ENCODE measurements around the gene OR6C74.

Gene OR6C74

DNA sequence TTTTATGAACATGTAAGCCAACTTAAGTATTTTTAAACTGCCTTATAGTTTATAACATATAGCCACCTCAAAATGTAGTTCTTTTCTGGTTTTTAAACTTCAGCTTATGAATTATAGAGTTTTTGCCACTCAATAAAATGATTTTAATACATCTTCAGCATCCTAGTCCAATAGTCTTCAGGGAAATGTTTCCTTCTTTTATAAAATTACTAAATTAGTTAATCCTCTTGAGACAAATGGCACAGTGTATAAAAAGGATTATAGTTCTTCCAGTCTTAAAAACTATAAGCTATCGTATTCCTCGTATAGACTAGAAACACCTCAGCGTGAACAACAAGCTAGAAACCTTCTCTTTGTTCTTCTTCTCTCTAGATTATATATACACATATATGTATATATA, at the start of gene OR6C74:
Gene OR6C74, plus strand, starts transcription at position 301 of the 400 bp plus-strand sequence. CDS start 2,679 bp downstream, outside the sequence.
- DNase-seq: no peak

DNA sequence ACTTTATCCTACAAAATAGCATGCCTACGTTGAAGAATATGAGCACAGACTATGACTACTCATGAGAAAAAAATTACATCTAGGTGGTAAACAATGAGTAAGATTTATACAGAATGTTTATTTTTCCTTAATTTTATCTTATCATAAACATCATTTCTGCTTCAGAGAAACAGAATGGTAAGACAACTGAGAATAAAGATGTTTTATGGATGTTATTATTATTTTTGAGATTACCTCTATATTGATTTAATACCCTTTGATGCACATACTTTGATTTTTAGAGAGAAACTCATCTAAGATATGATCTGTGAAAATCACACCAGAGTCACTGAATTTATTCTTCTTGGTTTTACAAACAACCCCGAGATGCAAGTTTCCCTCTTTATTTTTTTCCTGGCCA, 23.7 kb upstream of the OR6C74 start, which contains the start of gene OR10A7:
Gene OR10A7, plus strand, starts transcription at position 301 of the 400 bp plus-strand sequence. Its CDS starts 0 bp downstream, at position 301.
- DNase-seq: no peak

DNA sequence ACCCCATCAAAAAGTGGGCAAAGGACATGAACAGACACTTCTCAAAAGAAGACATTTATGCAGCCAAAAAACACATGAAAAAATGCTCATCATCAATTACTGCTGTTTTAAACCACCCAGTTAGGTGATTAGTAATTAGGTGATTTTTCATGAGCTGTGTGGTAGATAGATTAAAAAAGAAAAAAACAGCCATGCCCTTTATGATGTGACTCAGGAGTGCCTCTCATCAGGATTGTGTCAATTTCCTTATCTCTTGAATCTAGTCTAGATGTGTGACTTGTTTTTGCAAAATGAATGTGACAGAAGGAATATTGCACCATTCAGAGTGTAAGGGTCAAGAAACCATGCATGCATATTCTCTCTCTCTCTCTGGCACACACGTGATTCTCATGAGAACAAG, 17.9 kb upstream of the OR6C74 start:
- no peak for DNase-seq

DNA sequence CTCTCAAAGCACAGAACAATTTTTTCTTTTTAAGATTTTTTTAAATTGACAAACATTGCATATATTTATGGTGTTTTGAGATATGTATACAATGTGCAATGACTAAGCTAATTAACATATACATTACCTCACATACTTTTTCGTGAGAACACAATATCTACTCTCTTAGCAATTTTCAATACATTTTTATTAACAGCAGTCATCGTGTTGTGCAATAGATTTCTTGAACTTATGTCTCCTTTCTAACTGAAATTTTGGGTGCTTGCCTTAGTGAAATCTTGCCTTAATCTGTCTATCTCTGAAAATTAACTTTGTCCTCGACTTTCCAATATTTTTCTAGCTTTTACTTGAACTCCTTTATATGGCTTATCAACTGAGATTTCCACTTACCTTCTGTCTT, 16.8 kb upstream of the OR6C74 start:
- no peak for DNase-seq

DNA sequence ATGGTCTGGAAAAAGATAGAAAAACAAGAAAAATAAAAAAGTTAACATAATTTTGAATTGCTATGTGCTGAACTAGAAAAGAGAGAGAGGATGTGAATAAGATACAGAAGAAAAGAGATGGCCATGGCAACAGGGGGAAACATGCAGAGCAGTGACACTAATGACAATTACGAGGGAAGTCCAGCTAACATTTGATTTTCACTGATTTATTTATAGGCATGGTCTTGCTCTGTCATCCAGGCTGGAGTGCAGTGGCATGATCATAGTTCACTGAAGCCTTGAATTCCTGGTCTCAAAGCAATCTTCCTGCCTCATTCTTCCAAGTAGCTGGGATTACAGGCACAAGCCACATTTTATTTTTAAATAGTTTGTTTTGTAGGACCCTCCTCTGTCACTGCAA, 1.8 kb downstream of the OR6C74 start:
- DNase-seq: no peak

DNA sequence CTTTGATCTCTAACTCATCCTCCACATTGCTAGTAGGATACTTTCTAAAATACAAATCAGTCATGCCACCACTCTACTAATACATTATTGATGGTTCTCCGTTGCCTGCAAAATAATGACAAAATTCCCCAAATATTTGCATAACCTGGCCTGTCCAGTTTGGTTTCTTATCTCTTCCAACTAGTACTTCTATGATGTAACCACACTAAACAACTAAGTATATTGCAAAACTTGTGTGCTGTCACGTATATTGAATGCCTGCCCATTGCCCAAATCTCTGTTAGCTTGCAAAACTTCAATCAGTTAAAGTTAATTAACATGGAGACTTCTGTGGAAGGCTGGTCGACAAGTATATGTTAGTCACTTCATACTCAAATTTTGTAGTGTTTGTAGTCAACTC, 6.5 kb downstream of the OR6C74 start:
- DNase-seq: no peak

DNA sequence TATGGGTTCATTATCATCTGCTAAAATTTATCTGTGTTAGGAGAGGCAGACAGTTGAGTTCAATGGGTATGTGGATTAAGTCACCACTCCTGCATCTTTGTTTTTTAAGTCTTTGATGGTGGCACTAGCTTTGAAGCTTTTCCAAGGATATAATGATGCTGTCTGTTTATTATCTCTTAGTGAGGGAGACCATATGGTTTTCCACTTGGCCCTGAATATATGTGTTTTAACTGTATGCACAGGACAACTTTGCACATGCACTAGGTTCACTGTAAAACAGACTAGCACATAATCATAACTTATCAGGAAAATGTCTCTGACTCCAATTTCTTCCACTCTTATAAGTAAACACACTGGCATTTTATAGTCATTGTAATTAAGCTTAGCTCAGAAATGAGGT, 8.9 kb downstream of the OR6C74 start:
- no peak for DNase-seq

DNA sequence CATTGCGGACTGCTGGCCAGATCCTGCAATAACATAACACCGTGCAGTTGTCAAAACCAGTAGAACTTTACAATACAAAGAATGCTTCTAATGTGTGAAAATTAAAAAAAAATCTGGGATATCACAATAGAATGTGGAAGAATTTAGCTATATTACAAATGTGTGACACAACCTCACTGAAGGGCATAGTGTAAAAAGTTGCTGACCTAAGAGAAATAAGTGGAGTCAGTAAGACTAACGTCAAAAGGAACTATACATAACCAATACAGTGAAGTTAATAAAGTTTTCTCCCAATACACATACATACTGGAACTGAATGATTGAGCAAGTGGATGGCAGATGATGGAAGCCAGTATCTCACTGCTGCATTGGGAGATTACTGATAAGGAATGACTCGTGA, 12.4 kb downstream of the OR6C74 start:
- DNase-seq: no peak

DNA sequence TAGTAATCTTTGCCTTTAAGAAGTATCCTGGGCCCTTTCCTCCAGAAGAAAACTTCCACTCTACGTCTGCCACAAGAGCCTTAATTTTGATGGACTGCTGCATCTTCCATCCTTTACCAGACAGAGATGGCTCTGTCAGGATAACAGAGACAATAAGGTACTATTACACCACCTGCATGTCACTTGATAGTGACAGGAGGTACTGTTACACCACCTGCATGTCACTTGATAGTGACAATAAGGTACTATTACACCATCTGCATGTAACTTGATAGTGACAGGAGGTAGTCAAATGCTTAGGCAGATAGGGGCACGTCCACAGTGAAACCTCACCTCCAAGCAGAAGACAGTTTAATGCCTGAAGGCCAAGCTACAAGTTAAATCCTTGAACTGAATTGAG, 13.9 kb downstream of the OR6C74 start:
- no peak for DNase-seq

DNA sequence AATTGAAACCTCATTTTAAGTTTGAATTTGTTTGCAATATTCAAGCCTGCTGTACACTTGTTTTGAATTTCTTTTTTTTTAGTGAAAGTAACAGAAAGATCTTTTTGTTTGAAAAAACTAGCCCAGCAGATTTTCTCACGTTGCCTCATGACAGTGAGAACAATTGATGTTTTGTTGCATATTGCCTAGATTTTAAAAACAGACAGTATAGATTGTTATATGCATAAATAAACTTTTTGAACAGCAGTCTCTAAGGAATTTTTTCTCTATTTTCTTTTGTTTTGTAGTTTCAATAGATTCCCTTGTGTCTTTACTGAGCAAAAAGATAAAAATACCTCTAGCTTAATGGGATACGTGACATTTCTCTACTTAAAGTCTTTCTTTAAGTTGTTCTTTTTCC, 36.6 kb downstream of the OR6C74 start:
- DNase-seq: no peak

DNA sequence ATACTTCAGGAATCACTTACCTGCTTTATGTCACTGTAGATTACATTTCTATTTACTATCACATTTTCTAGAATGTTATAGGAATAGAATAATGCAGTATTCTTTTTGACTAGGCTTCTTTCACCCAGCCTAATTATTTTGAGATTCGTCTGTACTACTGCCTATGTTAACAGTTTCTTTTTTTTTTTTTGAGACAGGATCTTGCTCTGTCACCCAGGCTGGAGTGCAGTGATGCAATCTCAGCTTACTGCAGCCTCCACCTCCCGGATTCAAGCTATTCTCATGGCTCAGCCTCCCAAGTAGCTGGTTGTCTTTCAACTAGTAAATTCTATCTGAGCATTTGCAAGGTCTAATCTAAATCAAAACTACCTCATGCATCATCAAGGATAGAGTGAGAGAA, 45.6 kb downstream of the OR6C74 start:
- no peak for DNase-seq

All from stimulated activated CD4-positive, alpha-beta T cell treated with anti-CD3 and anti-CD28 coated beads, Interleukin-2, amount 100 ng/mL, for 48 hours (primary cell).